HepG2 (cell line): Measurements from ENCODE around the gene SLC25A28.
A peak's percentile ranks its signal among the peaks of the same experiment; 100 is the strongest.

Experiments used
- ASH2L ChIP-seq: fragments of 300-600, 200-600 bp; sonication (generic); IDR thresholded peaks from 2 replicates; pipeline ENCODE4 v1.7.0; 2017; ENCODE audit warnings: low read depth, mild to moderate bottlenecking, moderate library complexity, mixed read lengths, low read length; ENCODE audit not compliant: insufficient read length
- CEBPB ChIP-seq: IDR thresholded peaks from 2 replicates; pipeline ENCODE4 v1.6.1; 2011; ENCODE audit warnings: low read depth, low read length, improper control_type of control experiment, borderline replicate concordance
- CTCF ChIP-seq: sonication (generic); formaldehyde crosslinking; IDR thresholded peaks from 2 replicates; pipeline ENCODE4 v1.5.0; 2020; ENCODE audit warnings: mild to moderate bottlenecking, missing genetic modification reagents, moderate library complexity
- MXD1 ChIP-seq: sonication (generic); formaldehyde crosslinking; IDR thresholded peaks from 2 replicates; pipeline ENCODE4 v1.4.0; 2020; ENCODE audit warnings: mild to moderate bottlenecking, missing genetic modification reagents
- NR2C2 ChIP-seq: sonication (generic); formaldehyde crosslinking; IDR thresholded peaks from 2 replicates; pipeline ENCODE4 v1.4.0; 2020; ENCODE audit warnings: missing genetic modification reagents, mild to moderate bottlenecking, moderate library complexity, borderline replicate concordance
- RAD21 ChIP-seq: fragments of 450-650 bp; formaldehyde crosslinking; IDR thresholded peaks from 2 replicates; pipeline ENCODE4 v1.5.0; 2020; ENCODE audit warnings: mild to moderate bottlenecking
- REST ChIP-seq, 2 experiments: IDR thresholded peaks; 2 replicates each; pipeline ENCODE4 v1.6.1; 2011 to 2012; ENCODE audit warnings: low read length in 2 of 2, borderline replicate concordance in 1 of 2, low read depth in 1 of 2, mild to moderate bottlenecking in 1 of 2, moderate library complexity in 1 of 2
- SIN3A ChIP-seq: IDR thresholded peaks from 2 replicates; pipeline ENCODE4 v1.6.1; 2011; ENCODE audit warnings: low read depth, mild to moderate bottlenecking, control low read depth, low read length, borderline replicate concordance
- TOE1 ChIP-seq: sonication (generic); formaldehyde crosslinking; IDR thresholded peaks from 2 replicates; pipeline ENCODE4 v1.4.0; 2020; ENCODE audit warnings: mild to moderate bottlenecking, missing genetic modification reagents
- ZNF577 ChIP-seq: sonication (generic); formaldehyde crosslinking; IDR thresholded peaks from 2 replicates; pipeline ENCODE4 v1.4.0; 2020; ENCODE audit warnings: mild to moderate bottlenecking, low read depth, missing genetic modification reagents, borderline replicate concordance

- TF ChIP-seq ASH2L: no peak
- no peak for TF ChIP-seq CTCF (CRISPR knock-in tag)
- TF ChIP-seq NR2C2 (CRISPR knock-in tag): 0 out of 2 replicates have a peak, but pooled peaks have one; percentile 78
- no peak for TF ChIP-seq MXD1 (CRISPR knock-in tag)
- 0 out of 2 replicates have a peak, but pooled peaks have one; percentile 10 for TF ChIP-seq RAD21
- peak; percentile 25; the same call in 1 of the 2 replicates for TF ChIP-seq SIN3A
- TF ChIP-seq CEBPB: no peak
- no peak for TF ChIP-seq REST (IDR thresholded peaks at IDR 0.05; ENCODE audit: borderline replicate concordance in 1 of 2, low read depth in 1 of 2, low read length in 2 of 2)
- no peak for TF ChIP-seq ZNF577 (CRISPR knock-in tag)
- TF ChIP-seq TOE1: no peak
Observed at GRCh38 chr10:99619851-99620710, at the start of gene SLC25A28.
